Karpas-422 (cell line): ENCODE data around the gene MARK3. TPM values are rescaled to one million over a fixed set of nuclear protein-coding genes. Genes with fewer than 3 reads are reported as not detected.

ENCODE experiments used
- DNase-seq: peaks from one replicate; pipeline ENCODE4 v3.0.0-alpha.2; 2015
- H2AFZ ChIP-seq: fragments of 200-600 bp; sonication (generic); 2 replicates; pipeline ENCODE4 v1.6.1; 2014; ENCODE audit warnings: antibody characterized with exemption, low read length, mixed read lengths
- H3K27ac ChIP-seq: fragments of 200-600 bp; sonication (generic); 2 replicates; pipeline ENCODE4 v1.5.1; 2014; ENCODE audit warnings: mild to moderate bottlenecking, low read length, moderate library complexity
- H3K27me3 ChIP-seq: fragments of 200-600 bp; sonication (generic); 2 replicates; pipeline ENCODE4 v1.6.1; 2014; ENCODE audit warnings: low read length, mixed read lengths
- H3K36me3 ChIP-seq: fragments of 200-600 bp; sonication (generic); 2 replicates; pipeline ENCODE4 v1.6.1; 2014; ENCODE audit warnings: low read length, mixed read lengths; ENCODE audit not compliant: insufficient read depth
- H3K4me1 ChIP-seq: fragments of 200-600 bp; sonication (generic); 2 replicates; pipeline ENCODE4 v1.6.1; 2014; ENCODE audit warnings: mild to moderate bottlenecking, low read length, mixed read lengths
- H3K4me2 ChIP-seq: fragments of 200-600 bp; sonication (generic); 2 replicates; pipeline ENCODE4 v1.6.1; 2014; ENCODE audit warnings: low read length, low read depth, mild to moderate bottlenecking; ENCODE audit not compliant: poor library complexity, severe bottlenecking
- H3K4me3 ChIP-seq: fragments of 200-600 bp; sonication (generic); 2 replicates; pipeline ENCODE4 v1.5.1; 2014; ENCODE audit warnings: mild to moderate bottlenecking, antibody characterized with exemption, low read length, mixed read lengths
- H3K79me2 ChIP-seq: fragments of 200-600 bp; sonication (generic); 2 replicates; pipeline ENCODE4 v1.6.1; 2014; ENCODE audit warnings: mild to moderate bottlenecking, low read length, mixed read lengths
- H3K9ac ChIP-seq: fragments of 200-600 bp; sonication (generic); 2 replicates; pipeline ENCODE4 v1.6.0; 2014; ENCODE audit warnings: low read length
- H3K9me2 ChIP-seq: fragments of 200-600 bp; sonication (generic), shearing (Covaris generic); replicated peaks from 2 replicates; pipeline ENCODE4 v1.6.0; 2014; ENCODE audit warnings: mild to moderate bottlenecking, low read length, moderate library complexity; ENCODE audit not compliant: insufficient read depth
- H3K9me3 ChIP-seq: fragments of 300-700, 200-600 bp; sonication (generic); 2 replicates; pipeline ENCODE4 v1.6.1; 2014; ENCODE audit warnings: low read length, mixed read lengths
- H4K20me1 ChIP-seq: fragments of 200-600 bp; sonication (generic); 2 replicates; pipeline ENCODE4 v1.6.1; 2014; ENCODE audit warnings: mild to moderate bottlenecking, antibody characterized with exemption, low read length, low read depth; ENCODE audit not compliant: insufficient read depth
- total RNA-seq: library from RNA; depleted of rRNA; stranded (reverse); fragments of >200 nt; shearing (Covaris generic); gene quantifications from 2 replicates; pipeline ENCODE4 v1.2.3, GENCODE V29; 2014; ENCODE audit warnings: low replicate concordance

MARK3 gene
- total RNA-seq, 1 experiment from 2014 or later, result 113 TPM

DNA sequence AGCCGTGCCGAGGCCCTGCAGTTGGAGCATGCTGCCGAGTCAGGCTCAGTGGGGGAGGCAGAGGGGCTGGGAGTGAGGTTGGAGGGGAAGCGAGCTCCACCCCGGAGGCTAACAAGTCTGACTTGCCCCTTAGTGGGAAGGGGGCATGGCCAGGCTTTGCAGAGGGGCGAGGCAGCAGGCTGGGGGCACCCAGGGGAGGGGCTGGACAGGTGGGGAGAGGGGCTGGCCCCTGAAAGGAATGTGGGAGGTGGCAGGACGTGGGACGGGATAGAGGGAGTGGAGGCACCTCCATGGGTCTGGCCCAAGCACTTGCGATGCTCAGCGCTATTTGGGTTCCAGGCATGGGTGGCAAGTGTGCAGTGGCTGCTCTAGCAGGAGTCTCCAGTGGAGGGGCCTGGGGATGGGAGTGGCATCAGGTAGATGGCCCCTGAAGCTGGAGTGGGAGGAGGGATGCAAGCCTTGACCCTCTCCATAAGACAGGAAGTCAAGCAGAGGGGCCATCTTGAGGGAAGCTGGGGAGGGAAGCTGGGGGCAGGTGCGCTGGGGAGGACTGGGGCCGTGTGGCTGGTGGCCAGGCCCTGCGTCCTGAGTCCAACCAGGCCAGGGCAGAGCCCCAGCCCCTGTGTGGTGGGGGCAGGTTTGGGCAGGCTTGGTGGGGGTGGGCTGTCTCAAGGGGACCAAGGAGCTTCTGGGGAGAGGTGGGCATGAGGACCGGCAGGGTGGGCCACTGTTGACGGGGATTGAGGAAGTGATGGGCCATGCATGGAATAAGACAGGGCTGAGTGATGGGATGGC lies 146.4 kb downstream of the MARK3 start:
- DNase-seq, result no peak
- H3K27me3 ChIP-seq, result no peaks in the 10 kb centered on the region
- H4K20me1 ChIP-seq, result peaks cover 13% of the 10 kb centered on the region; the same call in 1 of the 2 replicates
- H3K4me1 ChIP-seq, result peaks cover 31% of the 10 kb centered on the region
- no peak overlapping the region for H3K9ac ChIP-seq
- no peak overlapping the region for H3K4me3 ChIP-seq
- H3K36me3 ChIP-seq, result no peaks in the 10 kb centered on the region
- H3K79me2 ChIP-seq, result peaks cover 36% of the 10 kb centered on the region
- no peaks in the 10 kb centered on the region for H3K9me3 ChIP-seq
- no peak overlapping the region for H2AFZ ChIP-seq
- no peak overlapping the region for H3K4me2 ChIP-seq
- no peaks in the 10 kb centered on the region for H3K9me2 ChIP-seq
- H3K27ac ChIP-seq, result no peak overlapping the region

DNA sequence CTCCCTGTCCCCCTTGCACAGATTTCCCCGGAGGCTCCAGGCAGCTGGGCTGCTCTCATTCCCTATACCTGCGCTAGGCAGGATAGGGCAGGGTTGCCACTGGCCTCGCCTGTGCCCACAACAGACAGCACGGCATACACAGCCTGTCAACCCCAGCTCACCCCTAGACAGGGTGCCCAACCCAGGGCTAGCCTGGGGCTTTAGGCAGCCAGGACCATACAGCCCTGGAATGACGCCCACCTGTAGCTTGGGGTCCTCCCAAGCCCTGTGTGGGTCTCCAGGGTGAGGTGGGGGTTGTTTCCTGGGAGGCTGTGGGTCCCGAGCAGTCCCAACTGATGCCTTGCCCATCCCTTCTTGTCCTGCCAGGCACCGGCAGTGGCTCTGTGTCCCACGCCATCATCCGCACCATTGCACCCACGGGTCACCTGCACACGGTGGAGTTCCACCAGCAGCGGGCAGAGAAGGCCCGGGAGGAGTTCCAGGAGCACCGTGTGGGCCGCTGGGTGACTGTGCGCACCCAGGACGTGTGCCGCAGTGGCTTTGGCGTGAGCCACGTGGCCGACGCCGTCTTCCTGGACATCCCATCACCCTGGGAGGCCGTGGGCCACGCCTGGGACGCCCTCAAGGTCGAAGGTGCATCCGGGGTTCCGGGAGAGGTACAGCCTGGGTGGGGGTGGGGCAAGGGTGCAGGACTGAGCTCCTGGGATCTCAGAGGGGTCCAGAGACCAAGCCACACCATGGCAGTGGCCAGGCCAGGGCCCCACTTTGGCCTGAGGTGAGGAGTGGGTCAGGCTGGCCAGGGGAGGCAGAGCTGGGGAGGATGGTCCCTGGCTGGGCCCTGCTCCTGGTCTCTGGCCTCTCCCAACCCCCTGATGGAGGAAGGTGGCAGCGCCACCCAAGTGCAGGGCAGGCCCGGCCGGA lies 147.3 kb downstream of the MARK3 start:
- H3K27me3 ChIP-seq, result no peaks in the 10 kb centered on the region
- H3K79me2 ChIP-seq, result peaks cover 36% of the 10 kb centered on the region
- H3K9ac ChIP-seq, result no peak overlapping the region
- H2AFZ ChIP-seq, result no peak overlapping the region
- H3K9me3 ChIP-seq, result no peaks in the 10 kb centered on the region
- no peak overlapping the region for H3K4me2 ChIP-seq
- no peak for DNase-seq
- H3K4me1 ChIP-seq, result peaks cover 25% of the 10 kb centered on the region
- no peak overlapping the region for H3K4me3 ChIP-seq
- H4K20me1 ChIP-seq, result peaks cover 13% of the 10 kb centered on the region; the same call in 1 of the 2 replicates
- no peak overlapping the region for H3K27ac ChIP-seq
- no peaks in the 10 kb centered on the region for H3K9me2 ChIP-seq
- H3K36me3 ChIP-seq, result no peaks in the 10 kb centered on the region

DNA sequence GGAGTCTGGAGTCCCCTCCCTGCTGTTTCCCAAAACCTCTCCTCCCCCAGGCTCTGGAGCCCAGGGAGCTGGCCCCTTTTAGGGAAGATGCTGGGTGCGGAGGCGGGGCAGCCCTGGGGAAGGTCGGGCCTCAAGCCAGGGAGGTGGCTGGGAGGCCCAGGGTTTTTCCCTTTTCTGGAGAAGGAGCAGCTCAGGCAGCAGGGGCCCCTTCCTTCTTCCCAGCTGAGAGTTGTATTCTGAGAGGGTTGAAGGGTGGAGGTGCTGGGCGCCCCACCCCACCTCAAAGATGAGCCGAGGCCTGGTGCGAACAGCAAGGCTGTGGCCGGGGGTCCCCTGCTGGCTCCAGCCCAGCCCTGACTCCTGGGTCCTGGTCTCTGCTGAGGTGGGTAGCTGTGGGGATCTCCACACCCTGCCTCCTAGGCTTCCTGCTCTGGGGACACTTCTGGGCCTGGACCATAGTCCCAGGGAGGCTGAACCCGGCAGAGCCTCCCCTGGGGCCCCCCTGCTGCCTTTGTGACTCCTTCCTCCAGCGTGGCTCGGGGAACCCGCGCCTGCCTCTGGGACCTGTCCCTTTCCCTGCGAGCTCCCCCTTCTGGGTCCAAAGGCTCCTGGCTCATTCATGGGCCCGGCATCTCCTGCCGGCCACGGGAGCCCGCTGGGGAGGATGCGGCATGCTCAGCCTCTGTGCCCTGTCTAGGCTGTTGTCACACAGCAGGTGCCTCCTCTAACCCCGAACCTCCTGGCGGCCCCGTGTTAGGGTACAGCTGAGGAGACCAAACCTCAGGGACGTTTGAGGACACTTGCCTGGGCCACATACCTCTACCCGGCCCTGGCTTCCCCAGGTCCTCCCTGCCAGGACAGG lies 148.2 kb downstream of the MARK3 start:
- Histone ChIP-seq H3K9ac (no peak overlapping the region), H3K4me1 (peaks cover 16% of the 10 kb centered on the region), H3K9me3 (no peaks in the 10 kb centered on the region), H3K4me2 (no peak overlapping the region), H2AFZ (no peak overlapping the region), H4K20me1 (peaks cover 17% of the 10 kb centered on the region; the same call in 1 of the 2 replicates), H3K27me3 (no peaks in the 10 kb centered on the region), H3K79me2 (peaks cover 32% of the 10 kb centered on the region), H3K4me3 (no peak overlapping the region), H3K9me2 (no peaks in the 10 kb centered on the region), H3K36me3 (no peaks in the 10 kb centered on the region), H3K27ac (no peak overlapping the region)
- DNase-seq, result no peak

DNA sequence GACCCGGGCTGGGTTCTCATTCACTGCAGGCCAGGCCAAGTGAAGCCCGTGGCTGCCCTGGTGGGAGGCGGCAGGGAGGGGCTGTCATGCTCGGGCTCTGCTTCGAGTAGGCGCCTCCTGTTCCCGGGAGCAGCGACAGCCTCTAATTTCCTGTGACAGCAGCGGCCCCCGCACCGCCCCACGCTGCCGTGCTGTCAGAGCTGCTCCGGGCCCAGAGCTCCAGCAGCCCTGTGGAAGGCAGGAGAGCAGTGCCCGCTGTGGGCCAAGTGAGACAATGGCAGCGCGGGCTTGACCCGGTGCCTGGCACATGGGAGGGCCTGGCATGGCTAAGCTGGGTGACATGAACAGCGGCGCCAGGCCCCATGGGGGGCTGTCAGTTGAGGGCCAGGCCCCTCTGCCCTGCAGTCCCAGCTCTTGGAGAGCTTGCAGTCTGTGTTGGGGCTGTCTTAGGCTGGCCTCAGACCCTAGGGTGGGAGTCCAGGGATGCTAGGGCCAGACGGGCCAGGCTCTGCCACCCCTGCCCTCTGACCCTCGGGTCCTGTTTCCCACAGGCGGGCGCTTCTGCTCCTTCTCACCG lies 148.9 kb downstream of the MARK3 start:
- H3K9ac ChIP-seq, result no peak overlapping the region
- H3K4me1 ChIP-seq, result peaks cover 12% of the 10 kb centered on the region
- H4K20me1 ChIP-seq, result peaks cover 22% of the 10 kb centered on the region; the same call in 1 of the 2 replicates
- H3K9me3 ChIP-seq, result no peaks in the 10 kb centered on the region
- no peak overlapping the region for H3K4me2 ChIP-seq
- DNase-seq, result no peak
- H3K36me3 ChIP-seq, result no peaks in the 10 kb centered on the region
- H3K9me2 ChIP-seq, result no peaks in the 10 kb centered on the region
- no peak overlapping the region for H3K4me3 ChIP-seq
- H3K79me2 ChIP-seq, result peaks cover 26% of the 10 kb centered on the region
- no peak overlapping the region for H3K27ac ChIP-seq
- H3K27me3 ChIP-seq, result no peaks in the 10 kb centered on the region
- H2AFZ ChIP-seq, result no peak overlapping the region

DNA sequence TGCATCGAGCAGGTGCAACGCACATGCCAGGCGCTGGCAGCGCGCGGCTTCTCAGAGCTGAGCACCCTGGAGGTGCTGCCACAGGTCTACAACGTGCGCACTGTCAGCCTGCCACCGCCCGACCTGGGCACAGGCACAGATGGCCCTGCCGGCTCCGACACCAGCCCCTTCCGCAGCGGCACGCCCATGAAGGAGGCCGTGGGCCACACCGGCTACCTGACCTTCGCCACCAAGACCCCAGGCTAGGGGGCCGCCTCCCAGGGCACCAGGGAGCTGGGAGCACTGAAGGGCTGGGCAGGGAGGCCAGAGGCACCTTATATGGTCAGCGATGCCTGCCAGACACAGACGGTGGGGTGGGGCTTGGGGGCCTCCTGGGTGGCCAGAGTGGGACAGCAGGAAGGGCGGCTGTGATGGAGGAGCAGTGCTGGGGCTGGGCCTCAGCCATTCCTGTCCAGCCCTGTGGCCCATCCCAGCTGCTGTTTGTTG lies 149.4 kb downstream of the MARK3 start:
- no peak overlapping the region for H3K4me2 ChIP-seq
- H3K79me2 ChIP-seq, result peaks cover 21% of the 10 kb centered on the region
- H3K4me1 ChIP-seq, result peaks cover 12% of the 10 kb centered on the region
- no peaks in the 10 kb centered on the region for H3K9me3 ChIP-seq
- no peak overlapping the region for H2AFZ ChIP-seq
- no peak overlapping the region for H3K27ac ChIP-seq
- no peak for DNase-seq
- H3K4me3 ChIP-seq, result no peak overlapping the region
- H3K9me2 ChIP-seq, result no peaks in the 10 kb centered on the region
- H3K27me3 ChIP-seq, result no peaks in the 10 kb centered on the region
- peaks cover 22% of the 10 kb centered on the region; the same call in 1 of the 2 replicates for H4K20me1 ChIP-seq
- no peaks in the 10 kb centered on the region for H3K36me3 ChIP-seq
- no peak overlapping the region for H3K9ac ChIP-seq

DNA sequence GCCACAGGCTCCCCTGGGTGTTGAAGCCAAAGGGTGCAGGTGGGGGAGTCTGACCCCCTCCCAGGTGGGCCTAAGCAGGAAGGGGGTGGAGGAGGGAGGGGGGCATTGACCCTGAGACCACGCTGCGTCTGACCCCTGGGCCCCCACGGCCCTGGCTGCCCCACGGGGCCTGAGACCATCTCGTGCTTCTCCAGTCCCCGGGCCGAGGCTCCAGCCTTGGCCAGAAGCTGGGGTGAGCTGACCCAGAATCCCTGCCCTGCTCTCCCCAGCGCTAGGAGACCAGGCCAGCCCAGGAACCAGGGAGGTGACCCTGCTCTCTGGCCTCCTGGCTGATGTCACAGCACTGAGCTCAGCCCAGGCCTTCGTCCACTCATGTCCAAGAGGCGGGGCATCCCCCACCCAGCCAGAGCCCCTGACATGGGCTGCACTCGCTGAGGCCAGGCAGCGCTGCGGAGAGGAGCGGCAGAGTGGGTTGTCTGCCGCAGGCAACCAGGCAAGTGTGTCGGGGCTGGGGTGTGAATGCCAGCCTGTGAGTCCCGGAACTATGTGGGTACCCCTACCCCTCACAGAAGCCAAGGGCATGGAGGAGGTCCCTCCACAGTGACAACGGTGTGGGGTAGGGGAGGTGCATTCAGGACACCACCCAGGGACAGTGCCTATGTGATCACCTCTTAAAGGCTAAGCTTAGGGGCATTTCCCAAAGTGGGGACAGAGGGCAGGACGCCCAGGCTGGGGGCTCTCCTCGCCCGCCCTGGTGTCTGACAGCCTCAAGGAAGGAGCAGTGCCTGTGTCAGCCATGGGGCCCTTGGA lies 150.1 kb downstream of the MARK3 start:
- peaks cover 14% of the 10 kb centered on the region for H3K79me2 ChIP-seq
- no peak overlapping the region for H3K9ac ChIP-seq
- H3K4me1 ChIP-seq, result peaks cover 5% of the 10 kb centered on the region
- DNase-seq, result no peak
- no peak overlapping the region for H3K4me3 ChIP-seq
- no peak overlapping the region for H3K27ac ChIP-seq
- H3K9me2 ChIP-seq, result no peaks in the 10 kb centered on the region
- H3K9me3 ChIP-seq, result no peaks in the 10 kb centered on the region
- H3K4me2 ChIP-seq, result no peak overlapping the region
- H4K20me1 ChIP-seq, result peaks cover 17% of the 10 kb centered on the region; the same call in 1 of the 2 replicates
- H3K36me3 ChIP-seq, result no peaks in the 10 kb centered on the region
- H2AFZ ChIP-seq, result no peak overlapping the region
- H3K27me3 ChIP-seq, result no peaks in the 10 kb centered on the region
